Measurements from ENCODE around the gene EFNA3.

Gene EFNA3

GRCh38 chr1:155078469-155079209 is at the start of gene EFNA3:
TSS of gene EFNA3 (plus strand) at chr1:155078837. CDS start at chr1:155078942, 105 bp downstream.
- peak; percentile 58 to 69 for DNase-seq

- no peak for DNase-seq
Observed at GRCh38 chr1:155029513-155030242, 49.0 kb upstream of the EFNA3 start.

GRCh38 chr1:155030243-155030795 is 48.3 kb upstream of the EFNA3 start:
- no peak for DNase-seq

GRCh38 chr1:155030899-155031298 is 47.7 kb upstream of the EFNA3 start:
- DNase-seq: no peak

GRCh38 chr1:155032886-155033285 is 45.8 kb upstream of the EFNA3 start:
- DNase-seq: no peak

GRCh38 chr1:155033524-155033923 is 45.1 kb upstream of the EFNA3 start, which contains the start of the genes DCST1 and DCST2:
TSS of gene DCST1 (plus strand) at chr1:155033824. CDS start at chr1:155034037, 213 bp downstream.
TSS of gene DCST2 (minus strand) at chr1:155033781. CDS start at chr1:155033701, 80 bp downstream.
- DNase-seq: no peak

GRCh38 chr1:155034318-155035208 is 44.1 kb upstream of the EFNA3 start:
- no peak for DNase-seq

- DNase-seq: no peak
Observed at GRCh38 chr1:155035936-155036335, 42.7 kb upstream of the EFNA3 start.

- no peak for DNase-seq
Observed at GRCh38 chr1:155037043-155037442, 41.6 kb upstream of the EFNA3 start.

GRCh38 chr1:155037851-155038441 is 40.7 kb upstream of the EFNA3 start:
- DNase-seq: no peak

- DNase-seq: no peak
Observed at GRCh38 chr1:155038602-155039307, 39.9 kb upstream of the EFNA3 start.

GRCh38 chr1:155039308-155039669 is 39.3 kb upstream of the EFNA3 start:
- no peak for DNase-seq

GRCh38 chr1:155040358-155041093 is 38.1 kb upstream of the EFNA3 start:
- no peak for DNase-seq

GRCh38 chr1:155042789-155043188 is 35.8 kb upstream of the EFNA3 start:
- no peak for DNase-seq

GRCh38 chr1:155043301-155043702 is 35.3 kb upstream of the EFNA3 start:
- no peak for DNase-seq

- no peak for DNase-seq
Observed at GRCh38 chr1:155043793-155044192, 34.8 kb upstream of the EFNA3 start.

GRCh38 chr1:155044365-155044764 is 34.3 kb upstream of the EFNA3 start:
- DNase-seq: no peak

- peak; percentile 38 to 53 for DNase-seq
Observed at GRCh38 chr1:155044812-155045657, 33.6 kb upstream of the EFNA3 start.

GRCh38 chr1:155048449-155049334 is 29.9 kb upstream of the EFNA3 start:
- no peak for DNase-seq

Data from stimulated activated CD4-positive, alpha-beta T cell treated with anti-CD3 and anti-CD28 coated beads, Interleukin-4, amount 100 ng/mL, for 4 hours (primary cell).